GM21528 (cell line): ENCODE results near the gene TCAIM.

Experiments
- ATAC-seq: cut with Tn5 transposase; IDR thresholded peaks from one replicate; pipeline ENCODE4 v1.9.1; 2021; ENCODE audit warnings: mild to moderate bottlenecking, moderate library complexity; ENCODE audit not compliant: unreplicated experiment, low FRiP score

TCAIM gene

GRCh38 chr3:44442596-44443309 is 104.2 kb downstream of the TCAIM start:
- ATAC-seq: no peak

DNA sequence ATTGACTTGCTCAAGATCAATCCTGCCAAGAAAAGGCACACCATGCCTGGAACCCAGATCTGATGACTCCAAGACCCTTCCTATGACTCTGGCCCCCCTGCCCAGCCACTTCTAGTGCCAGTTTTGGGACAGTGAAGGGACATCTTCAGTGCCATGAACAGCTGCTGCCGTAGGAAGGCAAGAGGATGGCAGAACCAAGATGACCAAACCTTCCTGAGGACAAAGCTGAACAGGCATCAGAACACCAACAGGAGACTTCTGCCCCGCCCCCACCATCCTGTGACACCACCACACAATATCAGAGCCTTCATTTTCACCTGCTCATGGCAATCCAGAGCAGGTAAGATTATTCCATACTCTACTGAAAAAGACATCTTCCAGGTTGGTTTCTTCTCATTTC is 105.9 kb downstream of the TCAIM start:
- ATAC-seq: no peak

GRCh38 chr3:44444896-44445691 is 106.5 kb downstream of the TCAIM start:
- no peak for ATAC-seq

DNA sequence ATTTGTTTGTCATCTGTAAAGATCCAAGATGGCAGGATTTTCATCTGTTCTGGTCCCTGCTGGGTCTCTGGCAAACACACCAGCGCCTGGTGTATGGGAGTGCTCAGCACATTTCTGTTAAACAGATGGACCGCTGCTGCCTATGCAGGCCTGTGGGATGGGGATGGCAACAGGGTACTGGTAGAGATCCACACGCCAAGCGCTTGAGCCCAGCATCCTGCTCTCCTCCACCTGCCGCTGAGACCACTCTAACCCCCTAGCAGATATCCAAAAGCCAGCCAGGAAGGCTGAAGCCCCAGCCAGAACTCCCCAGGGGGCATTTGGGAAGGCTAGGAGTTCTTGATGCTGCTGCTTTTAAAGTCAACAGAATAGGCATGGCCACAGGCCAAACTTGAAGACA is 107.2 kb downstream of the TCAIM start:
- ATAC-seq: no peak

DNA sequence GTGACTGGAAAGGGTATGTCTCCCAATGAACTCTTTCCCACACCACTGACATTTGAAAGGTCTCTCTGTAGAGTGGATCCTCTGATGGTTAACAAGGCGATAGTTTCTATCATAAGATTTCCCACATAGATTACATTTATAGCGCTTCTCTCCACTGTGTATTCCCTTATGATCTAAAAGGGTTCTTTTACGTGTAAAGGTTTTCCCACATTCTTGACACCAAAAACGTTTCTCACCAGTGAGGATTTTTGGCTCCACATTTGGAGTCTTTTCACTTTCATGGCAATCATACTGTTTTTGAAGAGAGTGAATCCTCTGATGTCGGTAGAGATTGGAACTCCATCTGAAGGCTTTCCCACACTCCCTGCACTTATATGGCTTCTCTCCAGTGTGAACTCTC is 108.4 kb downstream of the TCAIM start:
- ATAC-seq: no peak

- ATAC-seq: no peak
Measured at GRCh38 chr3:44451441-44451840, 112.9 kb downstream of the TCAIM start.

- no peak for ATAC-seq
Measured at GRCh38 chr3:44454258-44454657, 115.7 kb downstream of the TCAIM start.

DNA sequence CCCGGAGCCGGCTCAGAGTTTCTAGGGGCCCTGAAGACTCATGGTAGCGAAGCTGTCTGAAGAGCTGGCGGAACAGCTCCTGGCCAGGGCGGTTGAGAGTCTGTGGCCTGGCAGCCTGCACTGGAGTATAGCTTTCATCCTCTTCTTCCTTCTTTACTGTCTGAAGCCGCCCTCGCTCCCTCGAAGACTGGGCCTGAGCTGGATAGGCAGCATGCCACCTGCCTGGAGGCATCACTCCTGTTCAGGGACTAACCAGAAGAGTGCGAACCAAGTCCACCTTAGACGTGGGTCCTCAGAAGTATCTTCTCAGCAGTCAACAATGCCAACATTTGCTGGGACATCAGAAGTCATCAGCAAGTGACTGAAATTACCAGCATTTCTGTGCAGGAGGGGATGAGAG is 116.8 kb downstream of the TCAIM start:
- ATAC-seq: no peak
